Stimulated activated naive CD4-positive, alpha-beta T cell treated with Interleukin-2 at 50 U/mL for 16 hours (primary cell): ENCODE results near the gene ISM1.

Experiments
- DNase-seq: peaks from one replicate; lab custom pipeline; 2025; lab: John Stamatoyannopoulos, UW

The ISM1 gene

DNA sequence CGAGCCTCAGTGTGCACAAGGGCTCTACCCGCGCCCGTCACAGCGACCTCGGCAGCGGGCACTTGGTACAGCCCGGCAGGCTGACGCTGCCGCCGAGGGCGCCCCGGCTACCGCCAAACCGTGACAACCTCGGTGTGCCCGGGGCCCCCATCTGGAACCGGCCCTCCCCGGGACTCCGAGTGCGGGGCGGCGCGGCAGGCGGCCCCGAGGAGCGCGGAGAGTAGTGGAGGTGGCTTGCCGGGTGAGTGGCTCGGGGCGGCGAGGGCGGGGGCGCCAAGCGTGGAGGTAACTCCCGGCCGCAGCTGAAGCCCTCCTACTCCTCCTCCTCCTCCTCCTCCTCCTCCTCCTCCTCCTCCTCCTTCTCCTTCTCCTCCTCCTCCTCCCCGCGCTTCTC is at the start of gene ISM1:
TSS of gene ISM1 (plus strand) at position 371 of the 394 bp plus-strand sequence. CDS start 503 bp downstream, outside the sequence.
- DNase-seq = peak; percentile 28

GRCh38 chr20:13173201-13173600 is 47.9 kb upstream of the ISM1 start:
- DNase-seq = no peak

GRCh38 chr20:13174402-13174801 is 46.7 kb upstream of the ISM1 start:
- DNase-seq = no peak

GRCh38 chr20:13180986-13181889 is 39.8 kb upstream of the ISM1 start:
- DNase-seq = no peak

- DNase-seq = no peak
Measured at GRCh38 chr20:13183005-13183404, 38.1 kb upstream of the ISM1 start.

GRCh38 chr20:13186043-13186774 is 34.9 kb upstream of the ISM1 start:
- no peak for DNase-seq

DNA sequence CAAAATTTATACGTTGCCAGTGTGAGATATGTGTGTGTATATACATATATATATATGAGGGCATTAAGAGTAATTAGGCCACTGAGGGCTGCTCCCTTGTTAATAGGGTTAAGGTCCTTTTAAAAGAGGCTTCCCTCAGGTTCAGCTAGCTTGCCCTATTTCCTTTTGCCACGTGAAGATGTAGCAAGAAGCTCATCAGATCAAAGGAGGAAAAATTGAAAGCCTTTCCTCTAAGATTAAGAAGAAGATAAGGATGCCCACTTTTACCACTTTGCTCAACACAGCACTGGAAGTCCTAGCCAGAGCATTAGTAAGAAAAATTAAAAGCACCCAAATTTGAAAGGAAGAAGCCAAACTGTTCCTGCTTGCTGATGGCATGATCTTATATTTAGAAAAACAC is 33.2 kb upstream of the ISM1 start:
- no peak for DNase-seq

DNA sequence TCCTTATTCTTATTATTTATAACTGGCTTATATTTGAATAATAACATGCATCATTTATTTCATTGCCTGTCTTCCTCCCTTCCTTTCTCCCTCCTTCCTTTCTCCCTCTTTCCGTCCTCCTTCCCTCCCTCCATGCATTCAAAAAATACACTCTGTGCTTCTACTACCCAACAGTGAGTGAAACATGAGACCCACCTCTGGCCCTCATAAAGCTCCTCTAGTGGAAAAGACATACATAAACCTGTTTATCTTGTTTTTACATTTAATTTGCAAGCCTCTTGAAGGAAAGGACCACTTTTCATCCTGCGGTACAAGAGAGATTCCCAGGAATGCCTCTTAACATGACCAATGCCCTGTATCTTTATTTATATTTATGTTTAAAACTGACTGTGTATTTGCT is 21.8 kb upstream of the ISM1 start:
- no peak for DNase-seq

DNA sequence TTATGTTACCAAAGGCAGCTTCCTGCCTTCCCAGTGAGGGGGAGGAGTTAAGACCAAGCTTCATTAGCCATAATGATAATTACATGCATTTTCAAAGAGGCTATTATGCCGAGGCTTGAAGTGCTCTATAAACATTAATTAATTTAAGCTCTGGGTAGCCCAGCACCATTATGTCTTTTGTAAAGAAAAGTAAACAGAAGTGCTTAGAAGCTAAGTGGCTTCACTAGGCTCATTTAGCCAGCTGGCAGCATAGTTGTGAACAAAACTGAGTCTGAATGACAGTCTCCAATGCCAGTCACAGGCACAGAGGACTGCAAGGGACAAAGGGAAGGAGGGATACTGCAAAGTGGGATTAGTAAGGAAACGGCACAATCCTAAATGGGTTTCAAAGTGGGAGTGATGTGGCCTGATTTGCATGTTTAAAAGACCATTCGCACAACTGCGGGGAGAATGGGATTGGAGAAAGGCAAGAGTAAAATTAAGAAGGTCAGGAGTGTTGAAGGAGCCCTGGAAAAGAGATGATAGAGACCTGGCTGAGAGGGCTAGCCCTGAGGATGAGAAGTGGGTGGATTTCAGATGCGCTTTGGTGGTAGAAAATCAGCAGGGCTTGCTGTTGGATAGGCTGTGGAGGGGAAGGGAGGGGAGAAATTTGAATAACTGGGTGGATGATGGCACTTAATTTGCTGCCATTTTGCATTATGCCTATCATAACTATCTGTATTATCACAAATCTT is 20.1 kb upstream of the ISM1 start:
- no peak for DNase-seq

DNA sequence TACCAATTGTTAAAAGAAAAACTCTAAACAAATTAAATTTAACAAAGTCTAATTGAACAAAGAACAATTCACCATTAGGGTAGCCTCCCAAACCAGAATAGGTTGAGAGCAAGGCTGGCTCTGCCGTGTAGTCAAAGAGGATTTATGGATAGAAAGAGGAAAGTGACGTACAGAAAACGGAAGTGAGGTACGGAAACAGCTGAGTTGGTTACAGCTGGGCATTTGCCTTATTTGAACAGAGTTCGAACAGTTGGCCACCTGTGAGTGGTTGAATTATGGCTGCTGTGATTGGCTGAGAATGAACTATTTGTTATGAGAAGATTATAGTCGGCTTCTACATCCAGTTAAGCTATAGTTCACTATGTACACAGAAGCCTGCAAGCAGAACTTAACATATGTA is 18.5 kb upstream of the ISM1 start:
- no peak for DNase-seq

DNA sequence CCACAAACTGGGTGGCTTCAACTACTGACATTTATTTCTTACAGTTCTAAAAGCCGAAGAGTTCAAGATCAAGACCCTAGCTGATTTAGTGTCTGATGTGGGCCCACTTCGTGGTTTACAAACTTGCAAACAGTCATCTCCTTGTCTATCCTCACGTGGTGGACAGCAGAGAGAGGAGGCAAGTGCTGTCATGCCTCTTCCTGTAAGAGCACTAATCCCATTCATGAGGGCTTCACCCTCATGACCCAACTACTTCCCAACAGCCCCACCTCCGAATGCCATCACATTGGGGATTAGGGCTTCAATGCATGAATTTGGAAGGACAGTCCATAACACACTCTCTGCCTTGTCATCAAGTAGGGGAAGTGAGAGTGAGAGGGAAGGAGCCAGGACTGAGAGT is 15.6 kb upstream of the ISM1 start:
- no peak for DNase-seq

DNA sequence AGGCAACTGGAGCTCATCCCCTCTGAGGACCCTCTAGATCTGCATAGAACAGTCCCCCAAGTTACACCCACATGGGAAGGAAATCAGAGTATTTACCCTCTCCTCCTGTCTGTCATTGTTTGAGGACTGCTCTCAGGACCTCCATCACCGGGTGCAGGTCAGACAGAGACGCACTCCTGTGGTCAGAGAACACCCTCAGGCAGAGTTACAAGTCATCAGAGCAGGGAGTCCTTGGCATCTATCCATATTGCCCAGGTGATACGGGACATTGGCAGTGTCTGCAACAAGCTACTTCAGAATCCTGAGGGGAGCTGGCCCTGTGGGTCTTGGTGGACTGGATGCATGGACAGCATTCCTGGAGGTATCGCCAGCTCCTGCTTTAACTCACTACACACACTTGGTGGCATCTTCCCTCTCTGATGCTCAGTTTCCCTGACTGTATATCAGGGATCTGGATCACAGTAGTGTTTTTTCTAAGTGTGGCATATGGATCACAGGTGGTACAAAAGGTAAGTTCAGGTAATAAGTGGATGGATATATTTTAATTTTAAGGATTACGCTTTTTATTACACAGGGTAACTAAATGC is 15.1 kb upstream of the ISM1 start:
- DNase-seq = no peak

- no peak for DNase-seq
Measured at GRCh38 chr20:13207016-13207415, 14.1 kb upstream of the ISM1 start.

GRCh38 chr20:13211956-13212618 is 9.0 kb upstream of the ISM1 start:
- no peak for DNase-seq

- no peak for DNase-seq
Measured at GRCh38 chr20:13212750-13213149, 8.3 kb upstream of the ISM1 start.

GRCh38 chr20:13213335-13213734 is 7.7 kb upstream of the ISM1 start:
- no peak for DNase-seq

DNA sequence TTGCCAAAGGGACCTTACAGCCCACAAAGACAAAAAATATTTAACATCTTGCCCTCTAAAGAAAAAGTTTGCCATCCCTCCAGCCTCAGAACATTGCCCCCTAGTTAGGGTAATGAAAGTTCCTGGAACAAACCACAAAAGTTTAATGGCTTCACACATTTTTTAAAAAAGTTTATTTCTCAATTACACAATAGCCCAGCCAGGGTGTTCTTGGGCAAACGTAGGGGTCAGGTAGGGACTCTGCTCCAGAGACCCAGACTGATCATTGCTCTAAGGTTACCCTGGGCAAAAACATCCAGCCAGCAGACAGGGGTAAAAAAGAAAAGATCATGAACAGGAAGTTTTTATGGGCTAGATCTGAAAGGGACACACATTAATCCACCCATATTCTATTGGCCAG is 4.5 kb upstream of the ISM1 start:
- no peak for DNase-seq

- no peak for DNase-seq
Measured at GRCh38 chr20:13219327-13220193, 1.5 kb upstream of the ISM1 start.

- no peak for DNase-seq
Measured at GRCh38 chr20:13220194-13220903, 725 bp upstream of the ISM1 start.

GRCh38 chr20:13221313-13221672 is 219 bp downstream of the ISM1 start:
- no peak for DNase-seq
